ENCODE measurements around the gene RAP1B. TPM values are rescaled to one million over a fixed set of nuclear protein-coding genes. Genes with fewer than 3 reads are reported as not detected.

RAP1B gene
- total RNA-seq, 2 donors from 2014 or later: 73.1 to 74.6 TPM

DNA sequence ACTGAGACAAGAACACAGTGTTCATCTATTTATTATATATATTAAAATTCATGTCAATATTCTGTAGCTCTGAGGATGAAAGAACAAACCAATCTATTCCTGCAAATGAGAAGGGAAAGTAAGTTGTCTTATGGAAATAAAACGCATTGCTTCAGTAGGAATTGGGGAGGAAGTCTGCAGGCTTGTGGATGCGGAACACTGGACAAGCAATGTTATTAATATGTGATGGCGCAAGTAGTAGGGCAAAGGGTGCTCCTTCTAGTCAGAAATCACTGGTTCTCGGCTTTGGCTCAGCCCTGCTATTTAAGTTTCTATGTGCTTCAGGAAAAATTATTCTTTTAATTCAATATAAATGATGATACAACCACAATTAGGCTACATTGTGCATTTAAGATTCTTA lies 28.8 kb upstream of the RAP1B start:
- Histone ChIP-seq H3K27me3 (no peaks in the 10 kb centered on the region), H3K36me3 (no peaks in the 10 kb centered on the region), H3K4me1 (no peaks in the 10 kb centered on the region), H3K27ac (no peak overlapping the region), H3K4me3 (no peak overlapping the region), H3K9me3 (no peaks in the 10 kb centered on the region)
- no peak for DNase-seq (ENCODE audit: low spot score)
- TF ChIP-seq, protein P1, sequence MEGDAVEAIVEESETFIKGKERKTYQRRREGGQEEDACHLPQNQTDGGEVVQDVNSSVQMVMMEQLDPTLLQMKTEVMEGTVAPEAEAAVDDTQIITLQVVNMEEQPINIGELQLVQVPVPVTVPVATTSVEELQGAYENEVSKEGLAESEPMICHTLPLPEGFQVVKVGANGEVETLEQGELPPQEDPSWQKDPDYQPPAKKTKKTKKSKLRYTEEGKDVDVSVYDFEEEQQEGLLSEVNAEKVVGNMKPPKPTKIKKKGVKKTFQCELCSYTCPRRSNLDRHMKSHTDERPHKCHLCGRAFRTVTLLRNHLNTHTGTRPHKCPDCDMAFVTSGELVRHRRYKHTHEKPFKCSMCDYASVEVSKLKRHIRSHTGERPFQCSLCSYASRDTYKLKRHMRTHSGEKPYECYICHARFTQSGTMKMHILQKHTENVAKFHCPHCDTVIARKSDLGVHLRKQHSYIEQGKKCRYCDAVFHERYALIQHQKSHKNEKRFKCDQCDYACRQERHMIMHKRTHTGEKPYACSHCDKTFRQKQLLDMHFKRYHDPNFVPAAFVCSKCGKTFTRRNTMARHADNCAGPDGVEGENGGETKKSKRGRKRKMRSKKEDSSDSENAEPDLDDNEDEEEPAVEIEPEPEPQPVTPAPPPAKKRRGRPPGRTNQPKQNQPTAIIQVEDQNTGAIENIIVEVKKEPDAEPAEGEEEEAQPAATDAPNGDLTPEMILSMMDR (IDR thresholded peaks at IDR 0.05): no peak

DNA sequence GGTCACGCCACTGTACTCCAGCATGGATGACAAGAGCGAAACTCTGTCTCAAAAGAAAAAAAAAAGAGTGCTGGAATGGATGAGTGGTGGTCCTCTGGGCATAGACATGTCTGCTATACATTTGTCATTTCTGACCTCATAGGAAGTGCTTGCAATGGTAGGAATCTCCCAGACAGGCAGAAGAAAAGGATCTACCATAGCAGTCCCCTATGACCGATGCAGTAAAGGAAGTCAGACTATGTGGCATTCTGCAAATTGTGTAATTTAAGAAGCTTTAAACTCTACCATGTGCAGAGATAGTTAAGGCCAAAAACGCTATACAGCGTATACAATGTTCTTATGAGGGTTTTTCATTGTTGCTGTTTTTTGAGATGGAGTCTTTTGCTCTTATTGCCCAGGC lies 24.7 kb upstream of the RAP1B start:
- no peak overlapping the region for H3K4me3 ChIP-seq
- H3K27ac ChIP-seq: no peak overlapping the region
- H3K27me3 ChIP-seq: no peaks in the 10 kb centered on the region
- no peaks in the 10 kb centered on the region for H3K36me3 ChIP-seq
- peaks cover 0 to 21% of the 10 kb centered on the region in 2 donors for H3K9me3 ChIP-seq
- no peaks in the 10 kb centered on the region for H3K4me1 ChIP-seq
- no peak for DNase-seq (ENCODE audit: low spot score)
- TF ChIP-seq, protein P1 (IDR thresholded peaks at IDR 0.05): no peak

DNA sequence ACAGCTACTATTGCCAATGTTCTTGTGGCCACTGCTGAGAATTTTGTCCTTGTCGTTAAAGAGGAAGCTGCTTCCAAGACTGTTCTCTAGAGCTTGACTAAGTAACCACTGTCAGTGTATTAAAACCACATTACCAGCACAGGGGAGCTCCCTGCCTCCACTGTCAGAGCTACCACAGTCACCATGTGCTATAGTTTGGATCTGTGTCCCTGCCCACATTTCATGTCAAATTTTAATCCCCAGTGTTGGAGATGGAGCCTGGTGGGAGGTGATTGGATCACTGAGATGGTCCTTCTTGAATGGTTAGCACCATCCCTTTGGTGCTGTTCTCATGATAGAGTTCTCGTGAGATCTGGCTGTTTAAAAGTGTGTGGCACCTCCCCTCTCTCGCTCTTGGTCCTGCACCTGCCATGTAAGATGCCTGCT lies 23.2 kb upstream of the RAP1B start:
- Histone ChIP-seq H3K36me3 (no peaks in the 10 kb centered on the region), H3K4me1 (no peaks in the 10 kb centered on the region), H3K27me3 (no peaks in the 10 kb centered on the region), H3K27ac (no peak overlapping the region), H3K9me3 (peaks cover 0 to 21% of the 10 kb centered on the region in 2 donors), H3K4me3 (no peak overlapping the region)
- TF ChIP-seq, protein P1 (IDR thresholded peaks at IDR 0.05): no peak
- no peak for DNase-seq (ENCODE audit: low spot score)

DNA sequence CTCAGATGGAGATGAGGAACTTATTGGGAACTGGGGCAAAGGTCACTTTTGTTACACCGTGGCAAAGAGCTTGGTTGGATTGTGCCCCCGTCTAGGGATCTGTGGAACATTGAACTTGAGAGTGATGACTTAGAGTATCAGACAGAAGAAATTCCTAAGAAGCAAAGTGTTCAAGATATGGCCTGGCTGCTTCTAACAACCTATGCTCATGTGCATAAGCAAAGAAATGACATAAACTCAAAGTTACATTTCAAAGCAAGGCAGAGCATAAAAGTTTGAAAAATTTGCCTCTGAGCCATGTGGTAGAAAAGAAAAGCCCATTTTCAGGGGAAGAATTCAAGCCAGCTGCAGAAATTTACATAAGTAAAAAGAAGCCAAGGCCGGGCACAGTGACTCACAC lies 21.5 kb upstream of the RAP1B start:
- peaks cover 0 to 33% of the 10 kb centered on the region in 2 donors for H3K9me3 ChIP-seq
- no peaks in the 10 kb centered on the region for H3K27me3 ChIP-seq
- H3K27ac ChIP-seq: no peak overlapping the region
- TF ChIP-seq, protein P1 (IDR thresholded peaks at IDR 0.05): no peak
- H3K4me1 ChIP-seq: no peaks in the 10 kb centered on the region
- no peaks in the 10 kb centered on the region for H3K36me3 ChIP-seq
- H3K4me3 ChIP-seq: no peak overlapping the region
- no peak for DNase-seq (ENCODE audit: low spot score)

DNA sequence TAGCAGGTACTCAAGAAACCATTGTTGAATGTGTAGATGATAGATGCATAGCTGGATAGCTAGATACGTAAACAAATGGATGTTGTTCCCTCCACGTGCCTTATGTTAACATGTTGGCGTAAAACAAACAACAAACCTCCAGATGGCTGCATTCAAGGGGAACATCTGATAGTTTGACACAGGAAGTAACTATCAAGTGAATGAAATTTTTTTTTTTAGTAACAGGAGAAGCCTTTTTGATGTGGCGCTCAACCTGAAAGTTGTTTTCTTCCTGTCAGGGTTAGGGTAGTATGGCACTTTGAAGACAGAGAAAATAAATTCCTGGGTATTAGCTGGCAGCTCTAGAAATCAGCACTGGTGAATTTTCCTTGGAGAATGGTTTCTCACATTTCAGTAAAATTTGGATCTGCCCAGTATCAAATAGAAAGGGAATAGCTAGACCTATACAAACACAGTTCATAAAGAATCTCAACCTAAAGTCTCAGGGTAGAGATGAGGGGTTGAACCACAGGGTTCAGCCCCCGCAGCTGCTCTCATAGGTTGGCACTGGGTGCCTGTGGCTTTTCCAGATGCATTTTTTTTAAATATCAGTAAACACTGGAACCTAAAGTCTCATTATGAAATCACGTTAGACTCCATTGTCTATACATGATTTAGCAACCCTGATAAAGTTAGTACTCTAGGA lies 18.8 kb upstream of the RAP1B start:
- Histone ChIP-seq H3K9me3 (peaks cover 0 to 33% of the 10 kb centered on the region in 2 donors), H3K36me3 (no peaks in the 10 kb centered on the region), H3K27ac (no peak overlapping the region), H3K27me3 (no peaks in the 10 kb centered on the region), H3K4me3 (no peak overlapping the region), H3K4me1 (no peaks in the 10 kb centered on the region)
- TF ChIP-seq, protein P1 (IDR thresholded peaks at IDR 0.05): no peak
- DNase-seq (ENCODE audit: low spot score): no peak

DNA sequence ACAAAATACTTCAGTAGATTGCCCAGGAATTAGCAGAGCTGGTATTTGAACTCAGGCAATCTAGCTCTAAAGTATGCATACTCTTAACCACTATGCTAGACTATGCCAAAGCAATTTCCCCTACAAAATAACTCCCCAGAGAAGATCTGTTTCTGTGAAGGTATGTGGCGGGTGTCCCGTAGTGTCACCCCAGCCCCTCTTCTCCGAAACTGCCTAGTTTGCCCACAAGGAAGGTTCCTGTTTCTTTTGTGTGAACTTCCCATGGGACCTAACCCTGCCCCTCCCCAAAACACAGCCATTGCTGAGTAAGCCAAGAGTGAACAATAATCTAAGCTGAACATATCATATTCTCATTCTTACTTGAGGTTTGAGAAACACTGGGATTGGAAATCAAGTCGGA lies 15.5 kb upstream of the RAP1B start:
- H3K36me3 ChIP-seq: no peaks in the 10 kb centered on the region
- H3K27ac ChIP-seq: no peak overlapping the region
- no peaks in the 10 kb centered on the region for H3K27me3 ChIP-seq
- no peak overlapping the region for H3K4me3 ChIP-seq
- H3K4me1 ChIP-seq: no peaks in the 10 kb centered on the region
- DNase-seq (ENCODE audit: low spot score): no peak
- TF ChIP-seq, protein P1 (IDR thresholded peaks at IDR 0.05): no peak
- peaks cover 0 to 17% of the 10 kb centered on the region in 2 donors for H3K9me3 ChIP-seq

All from right atrium auricular region (tissue), 2 donors.